HG03521 (cell line): ENCODE data around the gene DBNDD2.
A peak's percentile ranks its signal among the peaks of the same experiment; 100 is the strongest.

Experiments
- ATAC-seq: cut with Tn5 transposase; IDR thresholded peaks from one replicate; pipeline ENCODE4 v1.9.1; 2021; ENCODE audit warnings: mild to moderate bottlenecking, moderate library complexity; ENCODE audit not compliant: unreplicated experiment

The DBNDD2 gene

GRCh38 chr20:45413479-45413878 is 5.4 kb downstream of the DBNDD2 start:
- no peak for ATAC-seq

GRCh38 chr20:45415822-45416637 is 7.9 kb downstream of the DBNDD2 start, which contains the start of gene PIGT:
Gene PIGT, plus strand, starts transcription at chr20:45416141. Its CDS starts 16 bp downstream, at chr20:45416157.
- peak; percentile 76 for ATAC-seq

- ATAC-seq: no peak
Observed at GRCh38 chr20:45416917-45417316, 8.8 kb downstream of the DBNDD2 start.

- ATAC-seq: peak; percentile 49
Observed at GRCh38 chr20:45419188-45420091, 11.4 kb downstream of the DBNDD2 start.

- ATAC-seq: no peak
Observed at GRCh38 chr20:45420125-45420524, 12.0 kb downstream of the DBNDD2 start.

- no peak for ATAC-seq
Observed at GRCh38 chr20:45423700-45424099, 15.6 kb downstream of the DBNDD2 start.

GRCh38 chr20:45425561-45425960 is 17.5 kb downstream of the DBNDD2 start:
- no peak for ATAC-seq

- ATAC-seq: no peak
Observed at GRCh38 chr20:45426320-45427016, 18.4 kb downstream of the DBNDD2 start.

- ATAC-seq: no peak
Observed at GRCh38 chr20:45427236-45428149, 19.4 kb downstream of the DBNDD2 start.

- ATAC-seq: no peak
Observed at GRCh38 chr20:45429618-45430017, 21.5 kb downstream of the DBNDD2 start.

- peak; percentile 64 for ATAC-seq
Observed at GRCh38 chr20:45432294-45432693, 24.2 kb downstream of the DBNDD2 start.

GRCh38 chr20:45433316-45433715 is 25.2 kb downstream of the DBNDD2 start:
- no peak for ATAC-seq

GRCh38 chr20:45433976-45434375 is 25.9 kb downstream of the DBNDD2 start:
- no peak for ATAC-seq

GRCh38 chr20:45436732-45437485 is 28.8 kb downstream of the DBNDD2 start:
- ATAC-seq: peak; percentile 79

- no peak for ATAC-seq
Observed at GRCh38 chr20:45440424-45440823, 32.3 kb downstream of the DBNDD2 start.

GRCh38 chr20:45440891-45441685 is 33.0 kb downstream of the DBNDD2 start:
- ATAC-seq: no peak

GRCh38 chr20:45441746-45442145 is 33.7 kb downstream of the DBNDD2 start:
- no peak for ATAC-seq

GRCh38 chr20:45444050-45444449 is 36.0 kb downstream of the DBNDD2 start:
- ATAC-seq: no peak
